H1 (cell line): ENCODE data around the gene CD47. TPM values are rescaled to one million over a fixed set of nuclear protein-coding genes. Genes with fewer than 3 reads are reported as not detected.

Experiments
- CTCF ChIA-PET: fragments of 300-600 bp; sonication (Branson Sonifier 250); formaldehyde crosslinking; loops from one replicate; lab custom pipeline; 2021; ENCODE audit not compliant: partially characterized antibody; lab: Charles Lee
- POLR2A ChIA-PET: fragments of 300-600 bp; sonication (Branson Sonifier 250); formaldehyde crosslinking; loops from one replicate; lab custom pipeline; 2021; ENCODE audit warnings: inconsistent platforms; ENCODE audit not compliant: partially characterized antibody; lab: Charles Lee
- DNase-seq, 2 experiments: peaks; one replicate each; pipeline versions ENCODE4 v3.0.0 to v3.0.0-alpha.2; 2010 to 2022; ENCODE audit warnings: low spot score in 2 of 2, low read depth in 1 of 2, mixed read lengths in 1 of 2
- FAIRE-seq: peaks from 2 replicates; lab custom pipeline; 2011; peaks lifted over from hg19 to GRCh38; lab: Jason Lieb, UNC
- H2AFZ ChIP-seq: 2 replicates; pipeline ENCODE4 v1.8.1; 2012; ENCODE audit warnings: low read length, inconsistent platforms
- H2AK5ac ChIP-seq: 2 replicates; pipeline ENCODE4 v1.6.1; 2013; ENCODE audit warnings: low read depth, low read length
- H2BK120ac ChIP-seq: replicated peaks from 2 replicates; pipeline ENCODE3; 2013; ENCODE audit warnings: low read depth, low read length, inconsistent platforms
- H2BK12ac ChIP-seq: 2 replicates; pipeline ENCODE4 v1.6.1; 2013; ENCODE audit warnings: low read depth, low read length
- H2BK15ac ChIP-seq: 2 replicates; pipeline ENCODE4 v1.6.1; 2013; ENCODE audit warnings: low read length
- H2BK20ac ChIP-seq: 2 replicates; pipeline ENCODE4 v1.6.1; 2013; ENCODE audit warnings: low read length
- H2BK5ac ChIP-seq: 2 replicates; pipeline ENCODE4 v1.6.1; 2013; ENCODE audit warnings: low read depth, low read length
- H3K14ac ChIP-seq: 2 replicates; pipeline ENCODE4 v1.6.1; 2013; ENCODE audit warnings: inconsistent platforms; ENCODE audit not compliant: insufficient read length
- H3K18ac ChIP-seq: 2 replicates; pipeline ENCODE4 v1.6.1; 2013; ENCODE audit warnings: low read length; ENCODE audit errors: extremely low read depth
- H3K23ac ChIP-seq: 2 replicates; pipeline ENCODE4 v1.6.1; 2013; ENCODE audit warnings: inconsistent platforms; ENCODE audit not compliant: insufficient read length
- H3K23me2 ChIP-seq: 2 replicates; pipeline ENCODE4 v1.6.1; 2013; ENCODE audit warnings: low read depth, low read length
- H3K27ac ChIP-seq: 2 replicates; pipeline ENCODE4 v1.6.1; 2011; ENCODE audit warnings: low read depth, low read length, inconsistent platforms
- H3K27me3 ChIP-seq, 4 experiments: replicated peaks in 1 of 4; 1 replicate in 1 of 4; 2 replicates in 3 of 4; pipeline versions ENCODE4 v1.6.1 to v1.8.1; 2011 to 2013; ENCODE audit warnings: low read length in 3 of 4, mild to moderate bottlenecking in 3 of 4, inconsistent platforms in 2 of 4, mixed read lengths in 2 of 4, moderate library complexity in 1 of 4; ENCODE audit not compliant: control insufficient read depth in 3 of 4, insufficient read depth in 3 of 4; ENCODE audit errors: extremely low read depth in 1 of 4
- H3K36me3 ChIP-seq, 4 experiments: 2 replicates each; pipeline versions ENCODE4 v1.6.1 to v1.8.1; 2011 to 2013; ENCODE audit warnings: mild to moderate bottlenecking in 4 of 4, low read length in 3 of 4, moderate library complexity in 2 of 4, control low read depth in 1 of 4, inconsistent platforms in 1 of 4; ENCODE audit not compliant: insufficient read depth in 4 of 4, control insufficient read depth in 2 of 4
- H3K4ac ChIP-seq: replicated peaks from 2 replicates; pipeline ENCODE3; 2013; ENCODE audit warnings: low read length, low read depth, mixed read lengths, inconsistent platforms; ENCODE audit not compliant: insufficient read length
- H3K4me1 ChIP-seq, 4 experiments: replicated peaks in 1 of 4; 1 replicate in 1 of 4; 2 replicates in 3 of 4; pipeline versions ENCODE4 v1.6.1 to v1.8.1; 2011 to 2013; ENCODE audit warnings: low read length in 3 of 4, inconsistent platforms in 2 of 4, mixed read lengths in 1 of 4; ENCODE audit not compliant: insufficient read depth in 4 of 4, control insufficient read depth in 3 of 4
- H3K4me2 ChIP-seq, 2 experiments: 2 replicates each; pipeline versions ENCODE4 v1.6.1 to v1.8.1; 2011 to 2013; ENCODE audit warnings: low read depth in 2 of 2, low read length in 2 of 2, control low read depth in 1 of 2, inconsistent platforms in 1 of 2, mild to moderate bottlenecking in 1 of 2; ENCODE audit not compliant: insufficient read depth in 1 of 2
- H3K4me3 ChIP-seq, 4 experiments: fragments of 200-600, 300-600 bp in 1 of 4; sonication (generic), shearing (Covaris generic), sonication (Bioruptor Twin) in 1 of 4; 2 replicates each; pipeline versions ENCODE4 v1.5.1 to v1.8.1; 2011 to 2016; ENCODE audit warnings: low read length in 4 of 4, low read depth in 3 of 4, control low read depth in 2 of 4, inconsistent platforms in 2 of 4, mild to moderate bottlenecking in 2 of 4, mixed read lengths in 1 of 4, moderate library complexity in 1 of 4; ENCODE audit not compliant: insufficient read depth in 2 of 4; ENCODE audit errors: extremely low read depth in 1 of 4
- H3K56ac ChIP-seq: replicated peaks from 2 replicates; pipeline ENCODE3; 2013; ENCODE audit warnings: low read depth, mild to moderate bottlenecking, mixed read lengths, low read length, inconsistent platforms; ENCODE audit not compliant: insufficient read length
- H3K79me1 ChIP-seq: 2 replicates; pipeline ENCODE4 v1.6.1; 2013; ENCODE audit warnings: low read depth, low read length, control low read depth
- H3K79me2 ChIP-seq, 2 experiments: 2 replicates each; pipeline versions ENCODE4 v1.6.1 to v1.8.1; 2012 to 2013; ENCODE audit warnings: low read length in 2 of 2, mild to moderate bottlenecking in 2 of 2, inconsistent platforms in 1 of 2; ENCODE audit not compliant: insufficient read depth in 2 of 2, control insufficient read depth in 1 of 2
- H3K9ac ChIP-seq, 4 experiments: replicated peaks in 1 of 4; 1 replicate in 1 of 4; 2 replicates in 3 of 4; pipeline versions ENCODE4 v1.6.1 to v1.8.1; 2011 to 2013; ENCODE audit warnings: low read depth in 3 of 4, low read length in 3 of 4, control low read depth in 2 of 4, mild to moderate bottlenecking in 2 of 4, moderate library complexity in 2 of 4, inconsistent platforms in 1 of 4; ENCODE audit errors: extremely low read depth in 1 of 4
- H3K9me3 ChIP-seq, 2 experiments: 2 replicates each; pipeline versions ENCODE4 v1.6.1 to v1.8.1; 2012 to 2013; ENCODE audit warnings: mild to moderate bottlenecking in 2 of 2, moderate library complexity in 2 of 2, control low read depth in 1 of 2, inconsistent platforms in 1 of 2, low read depth in 1 of 2, low read length in 1 of 2, mixed read lengths in 1 of 2; ENCODE audit not compliant: insufficient read depth in 2 of 2
- H4K20me1 ChIP-seq, 2 experiments: replicated peaks in 1 of 2; 2 replicates each; pipeline versions ENCODE3 to v1.8.1; 2011 to 2013; ENCODE audit warnings: inconsistent platforms in 2 of 2, low read length in 2 of 2, mild to moderate bottlenecking in 1 of 2; ENCODE audit not compliant: insufficient read depth in 2 of 2, control insufficient read depth in 1 of 2
- H4K5ac ChIP-seq: 2 replicates; pipeline ENCODE4 v1.6.1; 2013; ENCODE audit warnings: low read length, low read depth, mixed read lengths, inconsistent platforms; ENCODE audit not compliant: insufficient read length
- H4K8ac ChIP-seq: 2 replicates; pipeline ENCODE4 v1.8.0; 2013; ENCODE audit warnings: mild to moderate bottlenecking, moderate library complexity, low read length, inconsistent platforms; ENCODE audit not compliant: insufficient read depth; ENCODE audit errors: extremely low read depth
- H4K91ac ChIP-seq: replicated peaks from 2 replicates; pipeline ENCODE3; 2013; ENCODE audit warnings: low read length, mixed read lengths, inconsistent platforms; ENCODE audit not compliant: insufficient read length
- CEBPB ChIP-seq: IDR thresholded peaks from 2 replicates; pipeline ENCODE4 v1.6.1; 2012; ENCODE audit warnings: low read depth, low read length
- CTBP2 ChIP-seq: IDR thresholded peaks from 2 replicates; pipeline ENCODE4 v1.7.0; 2011; ENCODE audit warnings: borderline replicate concordance, mild to moderate bottlenecking, moderate library complexity, mixed read lengths, low read length; ENCODE audit not compliant: insufficient read depth, insufficient read length
- FOSL1 ChIP-seq: IDR thresholded peaks from 2 replicates; pipeline ENCODE4 v1.6.1; 2011; ENCODE audit warnings: mild to moderate bottlenecking, low read depth, low read length, moderate library complexity; ENCODE audit not compliant: insufficient read depth
- GABPA ChIP-seq: IDR thresholded peaks from 2 replicates; pipeline ENCODE4 v1.6.1; 2011; ENCODE audit warnings: mild to moderate bottlenecking, low read length, moderate library complexity, borderline replicate concordance; ENCODE audit not compliant: insufficient read depth
- JUND ChIP-seq: IDR thresholded peaks from 2 replicates; pipeline ENCODE4 v1.6.1; 2011; ENCODE audit warnings: mild to moderate bottlenecking, improper control_type of control experiment, low read length
- KDM1A ChIP-seq: fragments of 200-600, 300-600 bp; sonication (generic); IDR thresholded peaks from 2 replicates; pipeline ENCODE4 v1.7.1; 2016; ENCODE audit warnings: mild to moderate bottlenecking, low read length, borderline replicate concordance
- KDM5A ChIP-seq: fragments of 200-600 bp; IDR thresholded peaks from 2 replicates; pipeline ENCODE4 v1.7.1; 2012; ENCODE audit warnings: mild to moderate bottlenecking, low read length, inconsistent platforms, mixed read lengths
- RNF2 ChIP-seq: fragments of 200-900, 300-1000 bp; sonication (generic); IDR thresholded peaks from 2 replicates; pipeline ENCODE4 v1.7.1; 2016; ENCODE audit warnings: borderline replicate concordance, low read depth, mild to moderate bottlenecking, antibody characterized with exemption, low read length; ENCODE audit not compliant: poor library complexity, severe bottlenecking; ENCODE audit errors: missing control alignments
- SIN3A ChIP-seq, 2 experiments: IDR thresholded peaks in 1 of 2; conservative IDR thresholded peaks in 1 of 2; 2 replicates each; pipeline ENCODE4 v1.6.1; 2011 to 2012; ENCODE audit warnings: low read length in 2 of 2, improper control_type of control experiment in 1 of 2, low read depth in 1 of 2, mild to moderate bottlenecking in 1 of 2
- SP4 ChIP-seq: IDR thresholded peaks from 2 replicates; pipeline ENCODE4 v1.6.1; 2012; ENCODE audit warnings: low read length, inconsistent platforms
- TAF1 ChIP-seq: IDR thresholded peaks from 2 replicates; pipeline ENCODE4 v1.6.1; 2011; ENCODE audit warnings: mild to moderate bottlenecking, low read depth, low read length
- TEAD4 ChIP-seq: IDR thresholded peaks from 2 replicates; pipeline ENCODE4 v1.6.1; 2012; ENCODE audit warnings: low read depth, low read length, inconsistent platforms, mixed read lengths
- YY1 ChIP-seq: IDR thresholded peaks from 2 replicates; pipeline ENCODE4 v1.6.1; 2011; ENCODE audit warnings: low read depth, mild to moderate bottlenecking, low read length
- WGBS, 2 experiments: shearing (Covaris generic) in 1 of 2; methylation state at CpG; one replicate each; pipeline versions ENCODE4 v1.1.6 to v1.1.7; 2013 to 2015; ENCODE audit warnings: low lambda C conversion rate in 2 of 2, mixed read lengths in 2 of 2, inconsistent platforms in 1 of 2, low coverage in 1 of 2, missing lambda C conversion rate in 1 of 2; ENCODE audit not compliant: insufficient replicate concordance in 2 of 2, insufficient coverage in 1 of 2, insufficient read length in 1 of 2; ENCODE audit errors: extremely low coverage in 1 of 2, missing lambda C conversion rate in 1 of 2; 5-methylcytosine and 5-hydroxymethylcytosine counted together
- polyA plus RNA-seq, 7 experiments: library from polyadenylated mRNA; depleted of rRNA in 3 of 7; stranded (reverse) in 5 of 7; unstranded in 2 of 7; fragments of >200 nt in 5 of 7; fragments of 200-250 nt in 2 of 7; gene quantifications; 1 replicate in 5 of 7; 2 replicates in 1 of 7; 4 replicates in 1 of 7; pipeline versions ENCODE4 v1.2.1 to v1.2.3, GENCODE V29; 2011 to 2013; ENCODE audit warnings: missing spikeins in 2 of 7, mixed read lengths in 2 of 7
- total RNA-seq: library from RNA; stranded (reverse); fragmentation: NEBNext Ultra II Directional; extraction: Animal tissue kit (Norgen Biotek cat#: 25700); gene quantifications from 2 replicates; pipeline ENCODE4 v1.2.1, GENCODE V29; 2021

The CD47 gene
- total and polyA plus RNA-seq, 2 of the 8 experiments (the other 6 are each of a cell fraction or from before 2014, with no cell fraction given), result 14.4 to 19.3 TPM

DNA sequence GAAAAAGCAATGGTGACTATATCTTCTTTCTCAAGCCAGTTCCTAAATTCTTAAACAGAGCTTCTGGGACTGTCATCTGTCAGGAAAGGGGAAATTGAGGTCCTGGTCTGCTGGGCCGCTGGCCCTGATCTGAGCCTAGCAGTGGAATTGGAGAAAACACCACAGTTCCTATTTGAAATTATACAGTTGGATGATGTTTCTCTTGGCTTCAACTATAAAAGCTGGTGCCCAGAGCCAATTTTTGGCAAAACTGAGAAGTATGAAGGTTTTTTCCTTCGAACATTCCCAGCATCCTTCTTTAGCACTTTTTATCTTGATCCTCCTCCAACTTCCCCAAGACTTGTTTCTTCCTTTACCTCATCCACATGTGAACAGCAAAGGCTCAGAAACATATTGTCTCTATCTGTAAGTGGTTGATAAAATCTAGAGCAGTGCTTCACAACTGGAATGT is 83.9 kb downstream of the CD47 start:
- WGBS, 2 experiments, result 92% methylated on average over 2 of the region's 2 CpGs; no CpG with 5 or more reads in 1 of the 2 experiments
- ChIA-PET POLR2A (no interaction called here), CTCF (interaction anchor here (0.6 to 1.3 kb wide), 3 partner anchors 36 to 578 kb away, joined by 3 to 4 read pairs (median 3); no protein-coding TSS in a partner anchor)
- H2BK5ac ChIP-seq, result no peak overlapping the region
- no peak overlapping the region for H2AFZ ChIP-seq
- no peak overlapping the region for H2AK5ac ChIP-seq
- no peak overlapping the region for H2BK120ac ChIP-seq
- H4K20me1 ChIP-seq, result no peaks in the 10 kb centered on the region
- H2BK15ac ChIP-seq, result no peak overlapping the region
- H3K23me2 ChIP-seq, result peaks cover 2% of the 10 kb centered on the region; the same call in 1 of the 2 replicates
- DNase-seq (no peak), FAIRE-seq (no peak)
- H3K14ac ChIP-seq, result no peak overlapping the region
- H3K27ac ChIP-seq, result no peak overlapping the region
- H3K4me3 ChIP-seq, result no peak overlapping the region
- H3K23ac ChIP-seq, result no peak overlapping the region
- no peak overlapping the region for H3K4ac ChIP-seq
- no peaks in the 10 kb centered on the region for H3K79me2 ChIP-seq
- no peak overlapping the region for H4K8ac ChIP-seq
- no peaks in the 10 kb centered on the region for H3K79me1 ChIP-seq
- no peaks in the 10 kb centered on the region for H3K27me3 ChIP-seq
- no peaks in the 10 kb centered on the region; a peak in 1 of 7 replicates for H3K4me1 ChIP-seq
- H4K5ac ChIP-seq, result no peak overlapping the region
- H3K56ac ChIP-seq, result no peak overlapping the region
- H3K4me2 ChIP-seq, result no peak overlapping the region
- H3K36me3 ChIP-seq, result no peaks in the 10 kb centered on the region
- no peaks in the 10 kb centered on the region for H3K9me3 ChIP-seq
- no peak overlapping the region for H2BK12ac ChIP-seq
- H2BK20ac ChIP-seq, result no peak overlapping the region
- no peak overlapping the region for H4K91ac ChIP-seq
- TF ChIP-seq YY1 (no peak), TAF1 (no peak), SP4 (no peak), JUND (no peak), RNF2 (no peak), KDM1A (no peak), KDM5A (no peak), SIN3A (conservative IDR thresholded peaks at IDR 0.05 in 1 of 2, IDR thresholded peaks at IDR 0.05 in 1 of 2; ENCODE audit: low read depth in 1 of 2, low read length in 2 of 2) (no peak), TEAD4 (no peak), FOSL1 (no peak), GABPA (no peak), CEBPB (no peak), CTBP2 (no peak)
- no peak overlapping the region for H3K18ac ChIP-seq
- H3K9ac ChIP-seq, result no peak overlapping the region
